GM12878 (cell line): ENCODE measurements around the gene EFCC1.

Experiments used
- CEBPB ChIP-seq, 2 experiments: fragments of 150-350 bp in 1 of 2; IDR thresholded peaks; 2 replicates each; pipeline ENCODE4 v1.6.1; 2012 to 2014; ENCODE audit warnings: low read depth in 2 of 2, low read length in 2 of 2, borderline replicate concordance in 1 of 2, inconsistent platforms in 1 of 2
- NFYB ChIP-seq: IDR thresholded peaks from 2 replicates; pipeline ENCODE4 v1.6.1; 2011; ENCODE audit warnings: low read depth, mild to moderate bottlenecking, low read length, improper control_type of control experiment, moderate library complexity; ENCODE audit not compliant: insufficient read depth
- PML ChIP-seq: IDR thresholded peaks from 2 replicates; pipeline ENCODE4 v1.6.1; 2012; ENCODE audit warnings: low read length, inconsistent platforms
- POLR2A ChIP-seq: IDR thresholded peaks from 2 replicates; pipeline ENCODE4 v1.6.1; 2011; ENCODE audit warnings: low read depth, mild to moderate bottlenecking, low read length
- POLR2AphosphoS2 ChIP-seq: IDR thresholded peaks from 2 replicates; pipeline ENCODE4 v1.6.1; 2011; ENCODE audit warnings: low read depth, mild to moderate bottlenecking, low read length, improper control_type of control experiment, moderate library complexity
- TAF1 ChIP-seq: IDR thresholded peaks from 2 replicates; pipeline ENCODE4 v1.6.1; 2011; ENCODE audit warnings: mild to moderate bottlenecking, low read depth, low read length, borderline replicate concordance
- TF ChIP-seq, protein P1 (sequence below), 3 experiments: IDR thresholded peaks in 2 of 3; conservative IDR thresholded peaks in 1 of 3; 2 replicates each; pipeline ENCODE4 v1.5.1; 2011; ENCODE audit warnings: low read depth in 3 of 3, low read length in 3 of 3, mild to moderate bottlenecking in 3 of 3, control low read depth in 2 of 3, moderate library complexity in 2 of 3, inconsistent platforms in 1 of 3, mixed read lengths in 1 of 3; ENCODE audit not compliant: control insufficient read depth in 2 of 3, insufficient read depth in 1 of 3; ENCODE audit errors: extremely low read depth in 1 of 3
- TF ChIP-seq, protein P2 (sequence below): fragments of 450-650 bp; formaldehyde crosslinking; IDR thresholded peaks from 2 replicates; pipeline ENCODE4 v1.5.0; 2022; ENCODE audit warnings: mild to moderate bottlenecking, missing genetic modification characterization

DNA sequence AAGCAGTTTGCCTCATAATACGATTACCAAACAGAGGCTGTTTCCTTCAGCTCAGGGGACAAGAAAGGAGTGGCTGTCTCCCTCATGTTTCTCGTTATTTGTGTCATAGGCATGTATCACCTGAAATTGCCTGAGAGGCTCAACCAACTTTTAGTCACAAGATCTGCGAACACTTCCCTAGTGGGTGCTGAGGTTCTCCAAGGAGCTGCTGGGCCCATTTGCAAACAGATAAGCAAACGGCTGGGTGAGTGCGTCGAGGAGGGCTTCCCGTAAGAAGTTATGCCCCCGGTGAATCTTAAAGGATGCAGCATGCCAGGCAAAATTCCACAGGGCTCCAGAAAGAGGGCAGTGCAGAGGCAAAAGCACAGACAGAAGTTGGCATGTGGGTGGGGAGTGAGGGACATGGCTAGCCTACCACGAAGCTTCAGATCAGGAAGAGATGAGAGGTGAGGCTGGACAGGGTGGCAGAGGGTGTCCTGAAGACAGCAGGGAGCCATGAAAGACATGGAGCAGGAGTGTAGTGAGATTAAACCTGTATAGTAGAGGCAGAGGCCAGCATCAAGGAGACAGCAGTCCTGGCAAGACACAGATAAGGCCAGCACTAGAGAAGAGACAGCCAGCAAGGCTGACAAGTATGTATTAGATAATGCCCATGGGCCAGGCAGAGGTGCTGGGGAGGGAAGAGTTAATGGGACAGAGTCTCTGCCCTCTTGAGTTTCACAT is 55.5 kb downstream of the EFCC1 start:
- TF ChIP-seq POLR2AphosphoS2 (no peak), POLR2A (no peak), NFYB (no peak), TAF1 (no peak), CEBPB (IDR thresholded peaks at IDR 0.05; ENCODE audit: borderline replicate concordance in 1 of 2, low read depth in 2 of 2, low read length in 2 of 2) (no peak), PML (no peak)
- TF ChIP-seq, protein P1, sequence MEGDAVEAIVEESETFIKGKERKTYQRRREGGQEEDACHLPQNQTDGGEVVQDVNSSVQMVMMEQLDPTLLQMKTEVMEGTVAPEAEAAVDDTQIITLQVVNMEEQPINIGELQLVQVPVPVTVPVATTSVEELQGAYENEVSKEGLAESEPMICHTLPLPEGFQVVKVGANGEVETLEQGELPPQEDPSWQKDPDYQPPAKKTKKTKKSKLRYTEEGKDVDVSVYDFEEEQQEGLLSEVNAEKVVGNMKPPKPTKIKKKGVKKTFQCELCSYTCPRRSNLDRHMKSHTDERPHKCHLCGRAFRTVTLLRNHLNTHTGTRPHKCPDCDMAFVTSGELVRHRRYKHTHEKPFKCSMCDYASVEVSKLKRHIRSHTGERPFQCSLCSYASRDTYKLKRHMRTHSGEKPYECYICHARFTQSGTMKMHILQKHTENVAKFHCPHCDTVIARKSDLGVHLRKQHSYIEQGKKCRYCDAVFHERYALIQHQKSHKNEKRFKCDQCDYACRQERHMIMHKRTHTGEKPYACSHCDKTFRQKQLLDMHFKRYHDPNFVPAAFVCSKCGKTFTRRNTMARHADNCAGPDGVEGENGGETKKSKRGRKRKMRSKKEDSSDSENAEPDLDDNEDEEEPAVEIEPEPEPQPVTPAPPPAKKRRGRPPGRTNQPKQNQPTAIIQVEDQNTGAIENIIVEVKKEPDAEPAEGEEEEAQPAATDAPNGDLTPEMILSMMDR (IDR thresholded peaks at IDR 0.05 in 2 of 3, conservative IDR thresholded peaks at IDR 0.05 in 1 of 3; ENCODE audit: control insufficient read depth in 2 of 3, extremely low read depth in 1 of 3, insufficient read depth in 1 of 3, low read depth in 3 of 3, low read length in 3 of 3) = no peak
- TF ChIP-seq, protein P2, sequence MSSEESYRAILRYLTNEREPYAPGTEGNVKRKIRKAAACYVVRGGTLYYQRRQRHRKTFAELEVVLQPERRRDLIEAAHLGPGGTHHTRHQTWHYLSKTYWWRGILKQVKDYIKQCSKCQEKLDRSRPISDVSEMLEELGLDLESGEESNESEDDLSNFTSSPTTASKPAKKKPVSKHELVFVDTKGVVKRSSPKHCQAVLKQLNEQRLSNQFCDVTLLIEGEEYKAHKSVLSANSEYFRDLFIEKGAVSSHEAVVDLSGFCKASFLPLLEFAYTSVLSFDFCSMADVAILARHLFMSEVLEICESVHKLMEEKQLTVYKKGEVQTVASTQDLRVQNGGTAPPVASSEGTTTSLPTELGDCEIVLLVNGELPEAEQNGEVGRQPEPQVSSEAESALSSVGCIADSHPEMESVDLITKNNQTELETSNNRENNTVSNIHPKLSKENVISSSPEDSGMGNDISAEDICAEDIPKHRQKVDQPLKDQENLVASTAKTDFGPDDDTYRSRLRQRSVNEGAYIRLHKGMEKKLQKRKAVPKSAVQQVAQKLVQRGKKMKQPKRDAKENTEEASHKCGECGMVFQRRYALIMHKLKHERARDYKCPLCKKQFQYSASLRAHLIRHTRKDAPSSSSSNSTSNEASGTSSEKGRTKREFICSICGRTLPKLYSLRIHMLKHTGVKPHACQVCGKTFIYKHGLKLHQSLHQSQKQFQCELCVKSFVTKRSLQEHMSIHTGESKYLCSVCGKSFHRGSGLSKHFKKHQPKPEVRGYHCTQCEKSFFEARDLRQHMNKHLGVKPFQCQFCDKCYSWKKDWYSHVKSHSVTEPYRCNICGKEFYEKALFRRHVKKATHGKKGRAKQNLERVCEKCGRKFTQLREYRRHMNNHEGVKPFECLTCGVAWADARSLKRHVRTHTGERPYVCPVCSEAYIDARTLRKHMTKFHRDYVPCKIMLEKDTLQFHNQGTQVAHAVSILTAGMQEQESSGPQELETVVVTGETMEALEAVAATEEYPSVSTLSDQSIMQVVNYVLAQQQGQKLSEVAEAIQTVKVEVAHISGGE (CRISPR knock-in tag) = no peak
